ENCODE results near the gene GMDS. TPM values are rescaled to one million over a fixed set of nuclear protein-coding genes. Genes with fewer than 3 reads are reported as not detected.
"Not testable (repeated sequence)": the region's sequence is repeated elsewhere in the genome, so short reads cannot be mapped to it uniquely, and the experiment has no call there.

GMDS gene
- total RNA-seq, 1 donor from 2014 or later, result 25.7 TPM

DNA sequence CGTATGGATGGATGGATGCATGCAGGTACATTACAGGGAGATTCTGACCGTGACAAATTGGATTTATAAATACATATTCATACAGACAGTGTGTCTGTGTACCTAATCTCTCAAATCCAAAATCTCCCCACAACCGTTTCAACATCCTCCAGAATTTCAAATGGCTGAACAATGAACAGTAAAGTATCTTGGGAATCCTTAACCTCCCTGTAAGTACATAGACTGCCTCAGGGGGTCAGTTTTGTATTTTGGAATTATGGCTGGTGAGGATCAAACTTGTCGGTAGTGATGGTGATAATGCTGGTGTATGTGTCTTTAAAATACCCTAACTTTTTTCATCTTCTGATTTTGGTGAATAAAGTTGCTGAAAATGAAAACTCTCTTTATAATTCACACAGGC lies 389.5 kb downstream of the GMDS start:
- DNase-seq, result no peak

DNA sequence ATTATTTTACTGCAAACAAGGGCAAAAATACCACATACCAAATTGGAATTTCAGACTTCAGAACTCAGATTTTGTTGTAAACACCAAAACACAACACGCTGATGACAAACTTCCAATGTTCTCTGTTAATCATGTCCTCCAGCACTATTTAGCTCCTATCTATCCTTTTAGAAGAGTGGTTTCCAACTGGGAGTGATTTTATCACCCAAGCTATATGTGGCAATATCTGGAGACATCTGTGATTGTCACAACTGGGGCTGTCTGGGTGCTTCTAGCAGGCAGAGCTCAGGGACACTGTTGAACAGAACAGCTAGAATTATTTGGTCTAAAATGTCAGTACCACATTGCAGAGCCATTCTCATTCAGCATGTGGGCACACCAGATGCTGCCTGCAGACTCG lies 391.1 kb downstream of the GMDS start:
- no peak for DNase-seq

DNA sequence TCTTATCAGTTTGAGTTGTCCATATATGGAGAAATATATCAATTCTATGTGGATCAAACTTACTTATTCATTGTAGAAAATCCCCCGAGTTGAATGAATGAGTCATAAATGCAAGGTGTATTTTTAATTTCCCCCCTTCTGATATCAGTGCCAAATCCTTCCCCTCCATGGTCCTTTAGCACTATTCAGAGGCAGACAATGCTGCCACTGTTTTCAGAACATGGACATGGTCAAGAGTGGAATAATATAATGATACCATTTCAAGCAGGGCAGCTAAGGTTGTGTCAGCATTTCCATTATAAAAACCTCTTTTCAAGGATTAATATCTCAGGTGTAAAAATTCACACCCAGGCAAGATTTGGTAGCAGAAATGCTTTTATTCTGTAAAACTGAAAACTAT lies 391.6 kb downstream of the GMDS start:
- no peak for DNase-seq

DNA sequence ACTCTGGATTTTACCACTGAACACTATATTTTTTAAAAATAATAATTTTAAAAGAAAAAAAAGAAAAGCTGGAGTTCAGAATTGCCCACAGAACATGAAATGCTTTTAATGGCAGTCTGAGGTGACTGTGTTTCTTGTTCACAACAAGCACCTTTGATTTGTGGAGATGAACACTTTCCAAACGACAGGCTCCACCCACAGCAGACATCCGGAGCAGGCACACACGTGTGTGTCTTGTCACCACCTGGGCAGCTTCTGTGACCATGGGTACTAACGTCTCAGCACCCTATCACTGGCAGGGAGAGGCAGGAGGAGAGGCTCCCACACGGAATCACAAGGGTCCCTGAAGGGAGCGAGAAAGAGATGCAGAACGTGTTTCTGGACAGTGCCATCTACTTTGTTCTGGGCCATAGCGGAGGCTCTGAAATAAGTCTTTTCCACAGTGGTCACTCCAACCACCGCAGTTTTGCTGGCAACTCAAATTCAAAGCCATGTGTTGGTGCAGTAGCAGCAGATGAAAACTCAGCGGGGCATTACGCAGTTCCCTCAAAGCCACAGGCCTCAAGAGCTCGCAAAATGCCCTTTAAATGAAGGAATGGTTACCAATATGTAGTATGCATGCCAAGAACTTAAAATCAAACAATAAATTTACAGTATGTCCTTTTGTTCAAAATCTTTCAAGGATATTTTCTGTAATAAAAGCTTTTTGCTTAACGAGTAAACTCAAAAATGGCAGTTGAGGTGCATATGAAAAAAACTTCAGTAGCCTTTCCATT lies 393.5 kb downstream of the GMDS start:
- DNase-seq, result no peak

DNA sequence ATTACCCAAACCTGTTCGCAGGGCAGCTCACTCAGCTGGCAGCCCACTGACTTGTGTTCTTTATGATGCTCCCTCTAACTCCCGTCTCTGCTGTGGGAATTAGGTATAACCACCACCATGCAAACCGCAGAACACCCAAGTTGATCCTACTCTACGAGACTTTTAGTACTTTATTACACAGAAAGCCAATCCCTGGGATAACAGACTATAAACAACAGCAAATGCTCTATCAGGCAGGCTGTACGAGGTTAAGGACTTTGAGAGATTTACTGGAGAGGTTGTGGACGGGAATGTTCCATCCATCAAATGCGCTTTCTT lies 394.6 kb downstream of the GMDS start:
- no peak for DNase-seq

DNA sequence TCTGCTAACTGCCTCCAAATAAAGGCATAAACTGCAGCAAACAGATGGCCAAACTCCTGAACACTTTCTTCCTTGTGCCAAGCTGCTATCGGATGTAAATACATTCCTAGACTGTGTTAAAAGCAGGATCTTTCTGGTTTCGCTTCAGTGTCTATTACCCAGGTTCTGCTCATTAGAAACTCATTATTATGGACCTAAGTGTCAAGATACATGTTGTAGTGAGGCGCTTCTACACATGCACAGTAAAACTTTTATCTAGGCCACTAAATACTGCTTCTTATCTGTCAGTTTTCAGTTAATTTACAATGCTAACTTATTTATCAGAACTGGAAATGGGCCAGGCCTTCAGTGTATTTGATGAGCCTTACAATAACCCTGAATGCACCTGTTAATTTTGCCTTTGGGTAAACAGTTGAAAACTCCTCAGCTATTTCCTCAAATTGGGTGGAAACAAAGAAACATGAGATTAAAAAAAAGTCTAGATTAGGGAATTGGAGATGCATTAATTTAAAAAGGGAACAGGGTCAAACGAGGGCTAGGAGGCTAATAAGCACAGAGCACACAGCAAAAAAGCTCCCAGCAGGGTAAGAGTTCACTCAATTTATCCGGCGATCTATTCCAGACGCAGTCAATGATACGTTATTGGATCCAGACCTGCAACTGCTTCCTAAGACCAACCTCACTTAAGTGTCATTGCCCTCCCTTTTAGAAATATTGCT lies 395.1 kb downstream of the GMDS start:
- no peak for DNase-seq

DNA sequence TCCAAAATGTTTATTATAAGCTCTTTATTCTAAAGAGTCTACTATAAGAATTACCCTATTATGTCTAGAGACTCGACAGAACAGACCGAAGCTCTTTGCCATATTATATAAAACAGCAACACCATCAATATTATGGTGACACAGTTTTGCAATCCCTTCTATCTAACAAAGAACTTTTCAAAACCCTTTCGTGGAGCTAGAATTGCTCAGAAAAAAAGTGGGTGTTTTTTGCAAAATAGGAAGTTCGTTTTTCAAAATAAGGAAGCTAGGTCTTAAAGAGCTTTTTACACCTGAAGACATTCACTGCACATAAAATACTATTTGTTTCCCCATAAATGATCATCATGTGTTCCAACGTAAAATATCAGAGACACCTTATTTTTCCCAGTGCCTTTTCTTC lies 395.7 kb downstream of the GMDS start:
- no peak for DNase-seq

DNA sequence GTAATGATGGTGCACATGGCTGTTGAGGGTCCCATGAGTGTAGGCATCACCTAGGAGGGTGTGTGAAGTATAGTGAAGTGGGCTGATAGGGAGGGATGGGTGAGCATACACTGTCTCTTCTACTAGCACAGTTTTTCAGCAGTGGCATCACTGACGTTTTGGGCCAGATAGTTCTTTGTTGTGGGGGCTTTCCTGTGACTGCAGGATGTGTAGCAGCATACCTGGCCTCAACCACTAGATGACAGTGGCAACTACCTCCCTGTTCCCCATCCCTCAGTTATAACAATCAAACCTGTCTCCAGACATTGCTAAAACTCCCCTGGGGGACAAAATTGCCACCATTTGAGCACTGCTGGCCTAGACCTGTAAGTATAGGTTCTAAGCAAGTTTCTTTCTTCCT lies 396.7 kb downstream of the GMDS start:
- no peak for DNase-seq

DNA sequence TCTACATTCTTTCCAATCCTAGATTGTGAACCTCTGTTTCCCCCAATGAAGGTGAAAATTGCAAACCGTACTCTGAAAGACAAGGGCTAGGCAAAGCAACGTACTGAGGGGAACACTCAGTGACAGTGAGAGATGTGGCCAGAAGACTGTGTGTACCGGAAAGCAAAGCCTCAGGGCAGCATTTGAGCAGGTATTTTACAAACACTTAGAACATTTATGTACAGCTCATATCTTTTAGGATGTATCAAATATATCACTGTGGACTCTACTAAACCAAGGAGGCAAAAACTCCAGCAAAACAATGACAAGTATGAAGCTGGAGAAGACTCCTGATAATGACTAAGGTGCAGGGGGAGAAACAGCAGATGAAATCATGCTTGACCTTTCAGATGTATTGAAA lies 398.8 kb downstream of the GMDS start:
- DNase-seq, result no peak

DNA sequence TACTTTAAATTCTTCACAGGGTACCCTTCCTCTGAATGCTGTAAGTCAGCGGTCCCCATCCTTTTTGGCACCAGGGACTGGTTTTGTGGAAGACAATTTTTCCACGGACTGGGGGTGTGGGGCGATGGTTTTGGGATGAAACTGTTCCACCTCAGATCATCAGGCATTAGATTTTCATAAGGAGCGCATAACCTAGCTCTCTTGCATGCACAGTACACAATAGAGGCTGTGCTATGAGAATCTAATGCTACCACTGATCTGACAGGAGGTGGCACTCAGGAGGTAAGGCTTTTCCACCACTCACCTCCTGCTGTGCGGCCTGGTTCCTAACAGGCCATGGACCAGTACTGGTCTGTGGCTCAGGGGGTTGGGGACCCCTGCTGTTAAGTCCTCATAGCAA lies 399.9 kb downstream of the GMDS start:
- not testable (repeated sequence) for DNase-seq

DNA sequence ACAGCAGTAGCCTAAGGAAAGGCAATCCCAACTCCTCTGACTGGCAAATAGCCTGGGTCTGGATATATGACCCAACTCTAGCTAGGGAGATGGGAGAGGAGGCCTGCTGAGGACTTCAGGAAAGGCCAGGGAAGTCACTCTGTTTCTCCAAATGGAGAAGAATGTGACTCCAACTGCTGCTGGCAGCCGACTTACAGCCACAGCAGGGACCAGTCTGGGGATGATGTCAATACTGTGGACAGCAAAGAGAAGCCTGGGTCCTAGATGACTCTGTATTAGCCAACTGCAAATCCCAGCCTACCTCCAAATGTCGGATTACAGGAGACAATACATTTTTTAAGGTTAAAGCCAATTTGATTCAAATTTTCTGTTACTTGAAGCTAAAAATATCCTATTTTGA lies 403.1 kb downstream of the GMDS start:
- DNase-seq, result no peak

DNA sequence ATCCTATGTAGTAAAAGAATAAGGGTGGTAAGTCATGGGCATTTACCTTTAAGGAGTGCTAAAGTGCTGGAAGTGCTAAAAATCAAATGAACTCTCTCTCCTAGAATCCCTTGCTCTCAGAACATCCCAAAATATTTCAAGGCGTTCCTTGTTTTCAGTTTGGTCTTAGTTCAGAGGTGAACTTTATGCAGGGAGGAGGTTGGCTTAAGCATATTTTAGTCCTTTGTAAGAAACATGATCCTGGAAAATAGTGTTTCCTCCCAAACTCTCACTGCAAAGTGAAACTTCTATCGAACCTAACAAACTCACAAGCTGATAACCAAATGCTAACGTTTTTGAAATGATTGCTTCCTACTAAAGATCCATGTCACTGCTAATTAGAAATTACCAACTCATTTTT lies 404.3 kb downstream of the GMDS start:
- no peak for DNase-seq

DNA sequence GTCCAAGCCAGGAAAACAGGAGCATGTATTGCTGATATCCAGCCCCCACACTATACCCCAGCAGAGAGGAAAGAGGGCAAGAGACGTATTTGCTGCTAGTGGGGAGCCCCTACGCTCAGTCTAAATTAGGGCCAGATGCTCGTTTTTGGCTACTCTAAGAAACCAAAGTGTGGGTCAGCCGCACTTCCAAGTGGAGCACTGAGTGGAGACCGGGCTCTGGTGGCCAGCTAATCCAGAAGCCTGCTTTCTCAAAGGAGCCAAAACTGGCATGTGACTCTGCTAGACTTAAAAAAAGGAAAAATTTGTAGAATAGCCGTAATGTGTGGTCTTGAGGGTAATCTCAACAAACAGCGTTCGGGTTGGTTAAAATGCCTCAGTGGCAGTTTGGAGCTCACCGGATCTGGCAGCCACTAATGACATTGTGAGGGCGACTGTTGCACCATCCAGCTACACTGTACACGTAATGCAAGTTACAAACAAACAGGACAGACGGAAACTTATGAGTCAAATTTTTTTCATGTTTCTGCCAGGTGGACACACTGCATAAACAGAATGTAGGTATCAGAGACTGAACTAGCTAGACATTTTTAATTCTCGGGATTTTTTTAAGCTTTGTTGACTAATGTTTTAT lies 404.8 kb downstream of the GMDS start:
- DNase-seq, result no peak

DNA sequence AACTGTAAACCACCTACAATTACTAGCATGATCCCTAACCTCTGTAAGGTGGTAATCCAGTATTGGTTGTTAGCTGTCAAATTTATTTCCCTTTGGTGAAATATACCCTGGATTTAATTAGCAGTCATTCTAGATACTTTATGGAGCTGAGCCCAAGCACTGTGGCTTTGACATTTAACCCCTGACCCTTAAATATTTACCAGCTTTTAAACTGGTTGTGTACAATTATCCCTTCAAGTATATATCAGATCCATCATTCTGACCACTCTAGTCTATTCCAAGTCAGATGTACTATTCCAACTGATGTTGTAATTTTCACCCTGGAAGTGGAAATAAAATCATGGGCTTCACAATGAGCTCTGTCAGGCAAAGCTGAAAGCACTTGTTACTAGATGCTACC lies 406.0 kb downstream of the GMDS start:
- no peak for DNase-seq

DNA sequence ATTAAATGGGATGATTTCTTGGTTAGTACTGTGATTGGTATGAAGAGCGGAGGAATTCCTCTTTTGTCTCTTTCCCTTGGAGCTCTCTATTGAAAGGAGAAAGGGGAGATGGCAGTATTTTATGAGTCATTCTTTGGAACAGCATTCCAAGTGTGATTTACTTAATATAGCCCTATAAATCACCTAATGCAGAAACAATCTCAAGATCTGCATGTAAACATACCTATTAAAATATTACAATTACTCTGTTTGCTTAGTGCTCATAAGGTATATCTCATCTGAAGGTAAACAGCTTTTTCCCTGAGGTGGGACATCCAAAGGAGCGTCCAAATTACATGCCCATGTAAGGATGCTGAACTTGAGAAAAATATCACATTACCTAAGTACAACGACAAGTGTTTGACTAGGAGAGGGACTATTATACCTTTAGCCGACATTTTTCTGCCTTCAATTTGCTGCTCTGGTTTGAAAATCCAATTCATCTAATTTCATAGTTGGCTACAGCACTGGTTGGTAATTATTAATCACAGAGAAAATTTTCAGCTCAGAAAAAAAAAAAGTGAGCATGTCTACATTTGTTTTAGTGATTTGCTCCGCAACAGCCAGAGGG lies 406.7 kb downstream of the GMDS start:
- DNase-seq, result no peak

DNA sequence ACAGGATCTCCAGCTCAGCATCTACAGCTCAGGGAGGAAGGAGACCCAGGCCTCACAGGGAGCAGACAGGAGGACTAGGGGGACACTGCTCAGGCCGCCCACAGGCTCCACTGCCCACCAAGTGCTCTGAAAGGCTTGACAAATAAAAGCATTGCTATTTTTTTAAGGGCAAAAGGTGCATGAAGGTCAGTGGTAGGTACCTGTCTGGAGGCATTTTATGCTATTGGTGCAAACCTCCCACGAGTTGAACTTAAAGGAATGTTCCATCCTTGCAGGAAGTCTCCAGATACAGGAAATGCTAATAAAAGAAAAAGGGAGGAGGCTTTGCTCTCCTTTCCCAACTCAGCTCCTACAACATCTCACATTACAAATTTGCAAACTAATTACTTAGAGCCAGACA lies 407.6 kb downstream of the GMDS start:
- no peak for DNase-seq

DNA sequence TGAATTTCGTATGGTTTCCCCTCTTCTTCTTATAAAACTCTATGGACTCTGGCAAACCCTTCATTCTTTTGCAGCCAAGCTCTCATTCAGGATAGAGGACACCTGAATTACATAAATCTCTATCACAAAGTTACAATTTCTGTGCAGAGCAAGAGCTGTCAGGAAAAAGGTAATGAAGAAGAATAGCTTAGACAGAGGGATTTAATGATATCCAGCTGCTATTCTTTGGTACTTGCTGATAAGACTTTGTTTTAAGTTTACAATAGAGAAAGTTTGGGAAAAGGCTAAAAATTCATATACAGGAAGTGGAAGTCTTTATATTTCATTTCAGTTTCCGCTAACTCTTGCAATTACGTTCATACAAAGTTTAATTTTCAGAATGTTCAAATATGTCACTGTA lies 408.7 kb downstream of the GMDS start:
- DNase-seq, result no peak

DNA sequence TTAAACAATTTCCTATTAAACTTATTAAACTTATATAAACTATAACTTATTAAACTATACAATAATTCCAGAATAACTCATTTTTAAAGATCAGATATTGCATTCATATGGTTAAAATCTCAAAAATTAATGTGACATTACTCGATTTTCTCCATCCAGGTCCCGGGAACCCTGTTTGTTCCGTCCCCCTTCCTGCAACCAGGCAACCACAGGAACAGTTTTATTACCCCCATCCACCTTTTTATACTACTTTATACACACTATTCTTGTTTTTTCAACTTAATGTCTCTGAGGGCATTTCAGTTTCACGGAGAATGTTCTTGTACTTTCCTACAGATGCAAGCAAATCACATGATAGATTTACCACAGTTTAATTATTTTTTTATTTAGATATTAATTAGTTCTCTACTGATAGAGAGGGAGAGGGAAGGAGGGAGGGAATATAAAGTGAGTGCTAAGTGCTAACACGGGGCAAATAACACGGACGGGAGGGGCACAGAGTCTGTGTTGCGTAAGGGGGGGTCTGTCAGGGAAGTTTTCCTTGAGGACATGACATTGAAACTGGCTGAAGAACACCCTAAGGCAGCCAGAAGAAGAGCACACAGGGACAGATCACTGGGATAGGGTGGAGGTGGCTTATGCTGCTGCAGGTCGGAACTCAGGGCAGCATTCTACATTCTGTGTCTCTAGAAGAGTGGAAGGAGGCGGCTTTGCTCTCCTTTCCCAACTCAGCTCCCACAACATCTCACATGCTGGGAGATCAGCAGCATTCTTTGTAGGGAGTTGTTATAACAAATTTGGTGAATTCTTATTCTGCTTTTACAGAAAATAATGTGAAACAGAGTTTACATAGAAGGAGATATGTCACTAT lies 410.5 kb downstream of the GMDS start:
- no peak for DNase-seq

DNA sequence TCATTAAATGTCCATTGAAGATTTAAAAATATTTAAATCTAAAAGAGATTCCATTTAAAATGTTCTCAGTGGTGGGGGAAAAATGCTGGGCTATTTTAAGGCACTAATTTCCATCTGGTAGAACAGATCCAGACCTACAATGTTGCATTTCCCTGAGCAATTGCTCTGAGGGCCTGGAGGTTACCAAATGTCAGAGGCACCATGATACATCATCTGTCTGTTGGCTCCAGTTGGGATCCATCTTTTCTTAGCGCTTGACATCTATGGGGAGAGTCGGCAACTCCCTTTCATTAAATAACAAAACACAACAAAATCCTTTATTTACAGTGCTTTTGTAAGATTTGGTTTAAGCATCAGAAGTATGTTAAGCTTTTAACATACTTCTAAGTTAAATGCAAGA lies 411.2 kb downstream of the GMDS start:
- no peak for DNase-seq

DNA sequence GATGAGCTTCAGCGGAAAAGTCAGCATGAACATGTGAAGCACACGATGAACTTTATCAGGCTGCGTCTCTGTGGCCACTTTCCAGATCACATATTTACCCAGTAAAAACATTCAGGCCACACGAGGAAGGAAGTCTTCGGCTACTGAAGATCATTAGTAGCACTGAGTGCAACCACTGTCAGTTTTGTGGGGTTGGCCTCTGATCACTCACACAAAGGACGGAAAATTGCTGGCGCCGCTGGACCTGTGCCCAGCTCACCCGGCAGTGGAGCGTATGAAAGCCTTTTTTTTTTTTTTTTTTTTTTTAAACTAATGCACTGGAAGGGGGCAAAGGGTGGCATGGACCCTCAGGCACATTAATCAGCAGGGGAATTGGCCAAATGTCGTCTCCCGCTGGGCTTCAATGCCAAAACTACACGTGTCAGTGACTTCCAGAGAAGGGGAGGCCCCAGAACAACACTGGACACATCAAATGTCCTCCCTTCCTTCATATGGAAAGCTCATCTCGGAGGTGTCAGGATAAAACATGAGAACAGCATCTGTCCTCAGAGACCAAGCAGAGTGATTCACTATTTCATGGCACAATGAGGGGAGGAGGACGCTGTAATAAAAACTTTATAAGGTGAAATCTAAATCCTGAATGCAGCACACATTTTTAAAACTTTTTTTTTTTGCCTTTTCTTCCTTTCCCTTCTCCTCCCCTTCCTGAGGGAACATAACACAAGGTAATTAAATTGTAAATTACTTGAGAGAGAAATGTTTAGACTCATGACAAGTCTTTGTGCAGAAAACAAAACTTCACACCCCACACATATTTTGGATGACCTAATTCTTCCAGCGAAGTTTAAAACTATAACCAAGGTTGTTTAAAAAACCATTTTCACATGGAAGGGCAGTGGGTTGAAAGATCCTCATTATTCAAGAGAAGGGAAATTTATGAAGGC lies 412.3 kb downstream of the GMDS start:
- DNase-seq, result peak; percentile 63

DNA sequence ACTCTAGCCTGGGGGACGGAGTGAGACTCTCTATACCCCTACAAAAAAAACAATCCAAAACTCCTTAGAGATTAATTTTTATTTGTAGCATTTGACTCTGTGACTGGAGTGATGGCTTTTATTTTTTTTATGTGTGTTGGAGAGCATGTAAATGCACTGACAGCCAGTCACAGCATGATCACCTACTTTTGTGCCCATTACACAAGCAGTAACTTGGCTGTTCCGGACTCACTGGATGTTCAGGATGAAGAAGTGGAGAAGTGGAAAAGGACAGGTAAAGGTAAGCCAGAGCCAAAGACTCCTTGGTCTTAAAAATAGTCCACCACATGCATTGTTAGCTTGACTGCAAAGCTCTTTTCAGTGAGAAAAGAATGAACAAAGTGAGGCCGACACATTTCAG lies 413.0 kb downstream of the GMDS start:
- DNase-seq, result no peak

Data from tongue (tissue), 2 donors.